ENCODE results near the gene GAS6. TPM values are rescaled to one million over a fixed set of nuclear protein-coding genes. Genes with fewer than 3 reads are reported as not detected.

The GAS6 gene
- total and polyA plus RNA-seq, 3 donors from 2014 or later = 193 to 575 (median 416) TPM

- H3K4me1 ChIP-seq = peaks cover 31% of the 10 kb centered on the region
- H3K9me3 ChIP-seq = no peaks in the 10 kb centered on the region
- no peaks in the 10 kb centered on the region for H3K36me3 ChIP-seq (ENCODE audit: low read depth, missing control alignments)
- 93 to 95% methylated on average over 42 to 52 of the region's 52 CpGs for WGBS, 2 donors
- TF ChIP-seq POLR2A (IDR thresholded peaks at IDR 0.05) (no peak), CTCF (IDR thresholded peaks at IDR 0.05) (no peak)
- intact Hi-C loops (cut with DNase I; ENCODE audit: low total_unique reads) = loop anchor here (5.0 kb wide), 1 partner anchor 117 kb away; no protein-coding TSS in a partner anchor
- peak overlapping the region in 1 of 2 donors; percentile 81 for H3K27ac ChIP-seq
- H3K4me3 ChIP-seq = no peak overlapping the region
- DNase-seq = no peak
- H3K27me3 ChIP-seq = no peaks in the 10 kb centered on the region
Observed at GRCh38 chr13:113819731-113820715, 43.9 kb downstream of the GAS6 start.

GRCh38 chr13:113819341-113819730 lies 44.5 kb downstream of the GAS6 start:
- Histone ChIP-seq H3K4me1 (peaks cover 37% of the 10 kb centered on the region), H3K9me3 (no peaks in the 10 kb centered on the region), H3K27me3 (no peaks in the 10 kb centered on the region), H3K36me3 (ENCODE audit: low read depth, missing control alignments) (no peaks in the 10 kb centered on the region), H3K27ac (peak overlapping the region in 1 of 2 donors; percentile 81), H3K4me3 (no peak overlapping the region)
- TF ChIP-seq CTCF (IDR thresholded peaks at IDR 0.05) = no peak
- no peak for TF ChIP-seq POLR2A (IDR thresholded peaks at IDR 0.05)
- 92 to 95% methylated on average over 7 to 13 of the region's 13 CpGs for WGBS, 2 donors
- intact Hi-C loops (cut with DNase I; ENCODE audit: low total_unique reads) = loop anchor here (5.0 kb wide), 1 partner anchor 118 kb away; no protein-coding TSS in a partner anchor
- DNase-seq = no peak

DNA sequence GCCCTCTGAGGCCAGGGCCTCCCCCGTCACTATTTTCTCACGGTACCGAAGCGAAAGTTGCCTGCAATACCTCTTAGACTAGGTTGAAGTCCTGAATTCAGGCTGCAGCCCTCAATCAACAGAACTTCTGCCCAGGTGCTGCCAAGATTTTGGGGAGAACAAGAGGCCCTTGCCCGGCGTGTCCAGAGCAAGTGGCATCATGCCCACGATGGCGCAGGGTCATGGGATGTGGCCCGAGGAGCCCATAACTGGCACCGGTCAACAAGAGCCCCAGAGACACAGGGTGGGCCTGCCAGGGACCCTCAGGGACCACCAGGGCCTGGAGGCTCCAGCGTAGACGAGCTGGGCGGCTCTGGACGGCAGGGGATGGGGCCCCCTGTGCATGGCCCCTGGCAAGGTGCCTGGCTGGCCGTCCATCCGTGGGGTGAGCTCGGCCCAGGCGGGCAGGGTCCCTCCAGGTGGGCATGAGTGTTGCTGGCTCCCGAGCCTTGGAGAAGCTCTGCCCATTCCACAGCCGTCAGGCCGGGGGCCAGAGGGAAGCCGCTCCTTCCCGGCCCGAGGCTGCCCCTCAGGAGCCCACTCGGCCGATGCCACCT lies 45.1 kb downstream of the GAS6 start:
- no peak for TF ChIP-seq POLR2A (IDR thresholded peaks at IDR 0.05)
- TF ChIP-seq CTCF (IDR thresholded peaks at IDR 0.05) = no peak
- WGBS, 2 donors = 96 to 99% methylated on average over 11 to 26 of the region's 26 CpGs
- DNase-seq = no peak

GRCh38 chr13:113817860-113818691 lies 45.8 kb downstream of the GAS6 start:
- peak overlapping the region in 1 of 2 donors; percentile 36 for H3K27ac ChIP-seq
- H3K27me3 ChIP-seq = no peaks in the 10 kb centered on the region
- TF ChIP-seq POLR2A (IDR thresholded peaks at IDR 0.05) (no peak), CTCF (IDR thresholded peaks at IDR 0.05) (no peak)
- 85 to 90% methylated on average over 37 to 50 of the region's 60 CpGs for WGBS, 2 donors
- no peak for DNase-seq
- intact Hi-C loops (cut with DNase I; ENCODE audit: low total_unique reads) = loop anchor here (5.0 kb wide), 1 partner anchor 119 kb away; no protein-coding TSS in a partner anchor
- no peaks in the 10 kb centered on the region for H3K9me3 ChIP-seq
- peaks cover 50% of the 10 kb centered on the region for H3K4me1 ChIP-seq
- H3K4me3 ChIP-seq = no peak overlapping the region
- H3K36me3 ChIP-seq (ENCODE audit: low read depth, missing control alignments) = no peaks in the 10 kb centered on the region

More for the DNA sequence above, 45.1 kb downstream of the GAS6 start:
- Histone ChIP-seq H3K4me3 (no peak overlapping the region), H3K9me3 (no peaks in the 10 kb centered on the region), H3K27me3 (no peaks in the 10 kb centered on the region), H3K36me3 (ENCODE audit: low read depth, missing control alignments) (no peaks in the 10 kb centered on the region), H3K27ac (no peak overlapping the region), H3K4me1 (peaks cover 43% of the 10 kb centered on the region)
- intact Hi-C loops (cut with DNase I; ENCODE audit: low total_unique reads) = loop anchor here (5.0 kb wide), 1 partner anchor 119 kb away; no protein-coding TSS in a partner anchor
